Measurements from ENCODE around the gene TMEM9B.

GRCh38 chr11:8907116-8907515 lies 57.1 kb downstream of the TMEM9B start:
- TF ChIP-seq CTCF (IDR thresholded peaks at IDR 0.05) (no peak), POLR2A (IDR thresholded peaks at IDR 0.05) (no peak)
